ENCODE data around the gene TRIM26. TPM values are rescaled to one million over a fixed set of nuclear protein-coding genes. Genes with fewer than 3 reads are reported as not detected.

TRIM26 gene
- total and polyA plus RNA-seq, 2 of the 13 experiments (the other 11 are each of a cell fraction or from before 2014, with no cell fraction given), result 27.1 to 38.7 TPM

DNA sequence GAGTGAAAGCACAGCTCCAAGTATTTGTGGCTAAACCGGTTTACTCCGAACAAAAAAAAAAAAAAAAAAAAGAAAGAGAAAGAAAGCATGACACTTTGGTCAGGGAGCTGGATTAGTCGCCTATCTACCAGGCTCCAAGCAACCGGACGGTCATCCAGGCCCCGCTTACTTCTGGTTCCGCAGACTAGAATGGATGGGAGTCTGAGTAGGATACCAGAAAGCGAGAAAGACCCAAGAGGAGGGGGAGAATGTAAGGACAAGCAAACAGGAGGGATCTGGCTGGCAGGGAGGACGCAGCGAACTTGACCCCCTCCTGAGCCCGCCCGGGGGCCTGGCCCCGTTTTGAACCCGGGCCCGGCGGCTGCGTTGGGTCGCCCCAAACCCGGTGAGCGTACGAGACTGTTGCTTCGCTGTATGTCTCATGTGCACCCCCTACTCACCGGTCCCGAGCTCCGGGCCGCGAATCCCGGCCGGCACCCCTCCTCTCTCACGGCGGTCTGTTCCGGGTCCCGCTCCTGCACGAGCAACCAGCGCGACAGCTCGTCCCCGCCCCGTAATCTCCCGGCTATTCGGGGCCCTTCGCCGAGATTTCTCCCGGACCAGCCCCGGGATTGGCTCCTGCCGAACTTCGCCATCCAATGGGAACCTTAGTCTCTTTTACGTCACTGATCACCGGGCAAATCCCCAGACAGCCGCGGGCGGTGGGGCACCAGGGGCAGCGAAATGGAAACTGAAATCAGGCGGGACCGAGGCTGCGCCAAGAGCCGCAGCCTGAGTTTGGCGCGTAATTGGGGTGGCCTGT, at the start of gene TRIM26 (continued):
- TF ChIP-seq TBP (CRISPR knock-in tag; IDR thresholded peaks at IDR 0.05) (no peak), XRCC5 (optimal IDR thresholded peaks at IDR 0.05; ENCODE audit: low read length) (peak; percentile 1), JUN (CRISPR knock-in tag; IDR thresholded peaks at IDR 0.05) (no peak), BCL6 (CRISPR knock-in tag; IDR thresholded peaks at IDR 0.05) (no peak; the same call in none of the 2 replicates), CEBPB (IDR thresholded peaks at IDR 0.05; ENCODE audit: borderline replicate concordance, low read depth, low read length) (no peak), ZNF552 (CRISPR knock-in tag; IDR thresholded peaks at IDR 0.05; ENCODE audit: borderline replicate concordance) (no peak), PCBP1 (IDR thresholded peaks at IDR 0.05; ENCODE audit: borderline replicate concordance, low read depth, low read length) (peak; percentile 70; the same call in 1 of the 2 replicates), ZNF343 (CRISPR knock-in tag; IDR thresholded peaks at IDR 0.05) (peak; percentile 53; the same call in 1 of the 2 replicates), SPEN (CRISPR knock-in tag; IDR thresholded peaks at IDR 0.05; ENCODE audit: low read depth) (0 out of 2 replicates have a peak, but pooled peaks have one; percentile 35), GABPB1 (CRISPR knock-in tag; IDR thresholded peaks at IDR 0.05) (peak; percentile 83), ZFP90 (CRISPR knock-in tag; IDR thresholded peaks at IDR 0.05; ENCODE audit: borderline replicate concordance) (peak; percentile 72), NFYB (CRISPR knock-in tag; IDR thresholded peaks at IDR 0.05) (peak; percentile 95), RELA (CRISPR knock-in tag; IDR thresholded peaks at IDR 0.05) (no peak), ESRRA (CRISPR knock-in tag; IDR thresholded peaks at IDR 0.05; ENCODE audit: low read depth) (no peak; the same call in 1 of the 2 replicates), THAP11 (CRISPR knock-in tag; IDR thresholded peaks at IDR 0.05) (peak; percentile 65), SIX4 (CRISPR knock-in tag; IDR thresholded peaks at IDR 0.05) (0 out of 2 replicates have a peak, but pooled peaks have one; percentile 3), NCOR1 (IDR thresholded peaks at IDR 0.05; ENCODE audit: borderline replicate concordance, low read length) (peak; percentile 13; the same call in 1 of the 2 replicates), SP140L (CRISPR knock-in tag; IDR thresholded peaks at IDR 0.05; ENCODE audit: borderline replicate concordance) (peak; percentile 14; the same call in 1 of the 2 replicates)
- TF ChIP-seq, protein P1, sequence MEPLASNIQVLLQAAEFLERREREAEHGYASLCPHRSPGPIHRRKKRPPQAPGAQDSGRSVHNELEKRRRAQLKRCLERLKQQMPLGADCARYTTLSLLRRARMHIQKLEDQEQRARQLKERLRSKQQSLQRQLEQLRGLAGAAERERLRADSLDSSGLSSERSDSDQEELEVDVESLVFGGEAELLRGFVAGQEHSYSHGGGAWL (CRISPR knock-in tag; IDR thresholded peaks at IDR 0.05), result peak; percentile 82
- TF ChIP-seq, protein P2, sequence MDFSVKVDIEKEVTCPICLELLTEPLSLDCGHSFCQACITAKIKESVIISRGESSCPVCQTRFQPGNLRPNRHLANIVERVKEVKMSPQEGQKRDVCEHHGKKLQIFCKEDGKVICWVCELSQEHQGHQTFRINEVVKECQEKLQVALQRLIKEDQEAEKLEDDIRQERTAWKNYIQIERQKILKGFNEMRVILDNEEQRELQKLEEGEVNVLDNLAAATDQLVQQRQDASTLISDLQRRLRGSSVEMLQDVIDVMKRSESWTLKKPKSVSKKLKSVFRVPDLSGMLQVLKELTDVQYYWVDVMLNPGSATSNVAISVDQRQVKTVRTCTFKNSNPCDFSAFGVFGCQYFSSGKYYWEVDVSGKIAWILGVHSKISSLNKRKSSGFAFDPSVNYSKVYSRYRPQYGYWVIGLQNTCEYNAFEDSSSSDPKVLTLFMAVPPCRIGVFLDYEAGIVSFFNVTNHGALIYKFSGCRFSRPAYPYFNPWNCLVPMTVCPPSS (IDR thresholded peaks at IDR 0.05), result no peak
- TF ChIP-seq, protein P3, sequence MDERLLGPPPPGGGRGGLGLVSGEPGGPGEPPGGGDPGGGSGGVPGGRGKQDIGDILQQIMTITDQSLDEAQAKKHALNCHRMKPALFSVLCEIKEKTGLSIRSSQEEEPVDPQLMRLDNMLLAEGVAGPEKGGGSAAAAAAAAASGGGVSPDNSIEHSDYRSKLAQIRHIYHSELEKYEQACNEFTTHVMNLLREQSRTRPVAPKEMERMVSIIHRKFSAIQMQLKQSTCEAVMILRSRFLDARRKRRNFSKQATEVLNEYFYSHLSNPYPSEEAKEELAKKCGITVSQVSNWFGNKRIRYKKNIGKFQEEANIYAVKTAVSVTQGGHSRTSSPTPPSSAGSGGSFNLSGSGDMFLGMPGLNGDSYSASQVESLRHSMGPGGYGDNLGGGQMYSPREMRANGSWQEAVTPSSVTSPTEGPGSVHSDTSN (CRISPR knock-in tag; IDR thresholded peaks at IDR 0.05), result no peak
- TF ChIP-seq, protein P4, sequence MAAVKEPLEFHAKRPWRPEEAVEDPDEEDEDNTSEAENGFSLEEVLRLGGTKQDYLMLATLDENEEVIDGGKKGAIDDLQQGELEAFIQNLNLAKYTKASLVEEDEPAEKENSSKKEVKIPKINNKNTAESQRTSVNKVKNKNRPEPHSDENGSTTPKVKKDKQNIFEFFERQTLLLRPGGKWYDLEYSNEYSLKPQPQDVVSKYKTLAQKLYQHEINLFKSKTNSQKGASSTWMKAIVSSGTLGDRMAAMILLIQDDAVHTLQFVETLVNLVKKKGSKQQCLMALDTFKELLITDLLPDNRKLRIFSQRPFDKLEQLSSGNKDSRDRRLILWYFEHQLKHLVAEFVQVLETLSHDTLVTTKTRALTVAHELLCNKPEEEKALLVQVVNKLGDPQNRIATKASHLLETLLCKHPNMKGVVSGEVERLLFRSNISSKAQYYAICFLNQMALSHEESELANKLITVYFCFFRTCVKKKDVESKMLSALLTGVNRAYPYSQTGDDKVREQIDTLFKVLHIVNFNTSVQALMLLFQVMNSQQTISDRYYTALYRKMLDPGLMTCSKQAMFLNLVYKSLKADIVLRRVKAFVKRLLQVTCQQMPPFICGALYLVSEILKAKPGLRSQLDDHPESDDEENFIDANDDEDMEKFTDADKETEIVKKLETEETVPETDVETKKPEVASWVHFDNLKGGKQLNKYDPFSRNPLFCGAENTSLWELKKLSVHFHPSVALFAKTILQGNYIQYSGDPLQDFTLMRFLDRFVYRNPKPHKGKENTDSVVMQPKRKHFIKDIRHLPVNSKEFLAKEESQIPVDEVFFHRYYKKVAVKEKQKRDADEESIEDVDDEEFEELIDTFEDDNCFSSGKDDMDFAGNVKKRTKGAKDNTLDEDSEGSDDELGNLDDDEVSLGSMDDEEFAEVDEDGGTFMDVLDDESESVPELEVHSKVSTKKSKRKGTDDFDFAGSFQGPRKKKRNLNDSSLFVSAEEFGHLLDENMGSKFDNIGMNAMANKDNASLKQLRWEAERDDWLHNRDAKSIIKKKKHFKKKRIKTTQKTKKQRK (IDR thresholded peaks at IDR 0.05; ENCODE audit: low read length), result no peak
- TF ChIP-seq, protein P5, sequence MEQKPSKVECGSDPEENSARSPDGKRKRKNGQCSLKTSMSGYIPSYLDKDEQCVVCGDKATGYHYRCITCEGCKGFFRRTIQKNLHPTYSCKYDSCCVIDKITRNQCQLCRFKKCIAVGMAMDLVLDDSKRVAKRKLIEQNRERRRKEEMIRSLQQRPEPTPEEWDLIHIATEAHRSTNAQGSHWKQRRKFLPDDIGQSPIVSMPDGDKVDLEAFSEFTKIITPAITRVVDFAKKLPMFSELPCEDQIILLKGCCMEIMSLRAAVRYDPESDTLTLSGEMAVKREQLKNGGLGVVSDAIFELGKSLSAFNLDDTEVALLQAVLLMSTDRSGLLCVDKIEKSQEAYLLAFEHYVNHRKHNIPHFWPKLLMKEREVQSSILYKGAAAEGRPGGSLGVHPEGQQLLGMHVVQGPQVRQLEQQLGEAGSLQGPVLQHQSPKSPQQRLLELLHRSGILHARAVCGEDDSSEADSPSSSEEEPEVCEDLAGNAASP (CRISPR knock-in tag; IDR thresholded peaks at IDR 0.05; ENCODE audit: borderline replicate concordance), result peak; percentile 20; the same call in 1 of the 2 replicates
